GM21390 (cell line): ENCODE results near the gene CHCHD6.

Source experiments
- ATAC-seq: cut with Tn5 transposase; IDR thresholded peaks from one replicate; pipeline ENCODE4 v1.9.1; 2021; ENCODE audit not compliant: unreplicated experiment

Gene CHCHD6

DNA sequence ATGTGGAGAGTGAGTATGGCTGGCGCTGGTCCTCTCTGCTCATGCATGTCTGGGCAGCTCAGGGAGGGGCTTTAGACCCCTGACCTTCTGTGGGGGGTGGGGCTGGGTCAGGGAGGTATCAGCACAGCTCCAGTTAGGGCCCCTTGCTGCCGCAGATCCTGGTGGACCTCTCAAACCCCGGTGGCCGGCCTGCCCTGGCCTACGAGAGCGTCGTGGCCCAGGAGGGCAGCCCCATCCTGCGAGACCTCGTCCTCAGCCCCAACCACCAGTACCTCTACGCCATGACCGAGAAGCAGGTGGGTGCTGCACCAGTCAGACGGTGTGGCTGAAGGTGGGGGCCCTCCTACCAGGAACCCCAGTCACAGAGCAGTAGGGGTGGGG, 299.1 kb downstream of the CHCHD6 start:
- no peak for ATAC-seq

DNA sequence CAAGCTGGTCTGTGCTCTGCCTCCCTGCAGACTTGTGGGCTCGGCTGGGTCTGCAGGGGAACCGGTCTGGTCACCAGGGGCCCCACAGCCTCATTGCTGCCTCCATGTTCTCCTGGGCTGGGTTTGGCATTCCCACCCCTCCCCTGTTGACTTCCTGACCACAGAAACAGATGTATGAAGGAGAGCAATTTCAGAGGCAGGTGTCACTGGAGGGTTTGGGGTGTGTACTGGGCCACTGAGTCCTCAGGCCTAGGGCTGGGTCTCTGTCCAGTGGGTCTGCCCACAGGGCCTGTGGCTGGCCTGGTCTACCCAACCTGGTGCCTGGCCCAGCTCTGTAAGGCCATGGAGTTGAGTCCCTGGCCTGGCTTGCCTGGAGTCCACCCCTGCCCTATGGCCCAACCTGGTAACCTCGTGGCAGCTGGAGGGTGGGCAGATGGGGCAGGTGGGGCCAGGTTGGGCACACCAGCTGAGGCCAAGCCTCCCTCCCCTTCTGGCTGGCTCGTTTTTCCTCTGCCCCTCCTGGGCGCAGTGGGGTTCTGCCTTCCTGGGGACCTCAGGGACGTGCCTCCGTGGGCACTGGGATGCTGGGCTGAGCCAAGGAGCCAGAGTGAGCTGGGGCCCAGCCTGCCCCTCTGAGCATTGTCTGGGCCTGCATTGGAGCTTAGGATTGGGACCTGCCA, 299.7 kb downstream of the CHCHD6 start:
- no peak for ATAC-seq

DNA sequence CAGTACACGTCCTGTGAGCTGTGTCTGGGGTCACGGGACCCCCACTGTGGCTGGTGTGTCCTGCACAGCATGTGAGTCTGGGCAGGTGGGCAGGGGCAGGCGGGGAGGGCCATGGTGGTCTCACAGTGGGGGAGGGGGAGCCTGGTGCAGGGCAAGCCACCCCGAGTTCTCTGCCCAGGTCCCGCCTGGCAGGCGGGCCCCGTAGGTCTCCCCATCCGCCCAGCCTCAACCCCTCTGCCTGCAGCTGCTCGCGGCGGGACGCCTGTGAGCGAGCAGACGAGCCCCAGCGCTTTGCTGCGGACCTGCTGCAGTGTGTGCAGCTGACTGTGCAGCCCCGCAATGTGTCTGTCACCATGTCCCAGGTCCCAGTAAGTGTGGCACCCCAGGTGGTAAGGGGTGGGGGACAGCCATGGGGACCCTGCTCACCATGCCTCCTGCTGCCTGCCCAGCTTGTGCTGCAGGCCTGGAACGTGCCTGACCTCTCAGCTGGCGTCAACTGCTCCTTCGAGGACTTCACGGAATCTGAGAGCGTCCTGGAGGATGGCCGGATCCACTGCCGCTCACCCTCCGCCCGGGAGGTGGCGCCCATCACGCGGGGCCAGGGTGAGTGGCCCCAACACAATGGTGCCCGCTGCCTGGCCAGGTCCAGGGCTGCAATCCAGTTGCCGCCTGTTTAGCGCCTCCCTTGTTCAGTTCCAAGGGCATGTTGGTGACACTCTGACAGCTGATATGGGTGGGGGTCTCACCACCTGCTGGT, 300.8 kb downstream of the CHCHD6 start:
- no peak for ATAC-seq

DNA sequence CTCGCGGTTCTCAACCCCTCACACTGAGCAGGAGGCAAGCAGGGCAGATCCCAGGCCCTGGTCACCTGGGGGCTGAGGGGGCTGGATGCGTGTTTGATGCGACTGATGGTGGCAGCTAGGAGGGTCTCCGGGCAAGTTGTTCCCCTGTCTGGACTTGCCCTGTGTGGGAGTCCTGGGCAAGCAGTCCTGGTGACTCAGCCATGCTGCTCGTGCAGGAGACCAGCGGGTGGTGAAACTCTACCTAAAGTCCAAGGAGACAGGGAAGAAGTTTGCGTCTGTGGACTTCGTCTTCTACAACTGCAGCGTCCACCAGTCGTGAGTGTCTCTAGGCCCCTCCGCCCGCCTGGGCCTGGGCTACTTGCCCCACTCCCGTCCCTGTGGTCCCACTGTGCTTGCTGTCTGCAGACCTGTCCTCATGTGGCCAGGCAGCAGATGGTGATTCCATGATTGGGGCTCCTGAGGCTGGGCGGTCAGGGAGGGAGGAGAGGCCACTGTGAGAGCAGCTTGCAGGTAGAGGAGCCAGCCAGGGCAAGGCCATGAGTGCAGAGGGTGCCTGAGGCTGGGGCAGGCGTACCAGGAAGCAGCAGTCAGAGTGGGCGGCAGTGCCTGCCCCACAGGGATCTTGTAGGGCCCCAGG, 301.9 kb downstream of the CHCHD6 start:
- ATAC-seq, result no peak

DNA sequence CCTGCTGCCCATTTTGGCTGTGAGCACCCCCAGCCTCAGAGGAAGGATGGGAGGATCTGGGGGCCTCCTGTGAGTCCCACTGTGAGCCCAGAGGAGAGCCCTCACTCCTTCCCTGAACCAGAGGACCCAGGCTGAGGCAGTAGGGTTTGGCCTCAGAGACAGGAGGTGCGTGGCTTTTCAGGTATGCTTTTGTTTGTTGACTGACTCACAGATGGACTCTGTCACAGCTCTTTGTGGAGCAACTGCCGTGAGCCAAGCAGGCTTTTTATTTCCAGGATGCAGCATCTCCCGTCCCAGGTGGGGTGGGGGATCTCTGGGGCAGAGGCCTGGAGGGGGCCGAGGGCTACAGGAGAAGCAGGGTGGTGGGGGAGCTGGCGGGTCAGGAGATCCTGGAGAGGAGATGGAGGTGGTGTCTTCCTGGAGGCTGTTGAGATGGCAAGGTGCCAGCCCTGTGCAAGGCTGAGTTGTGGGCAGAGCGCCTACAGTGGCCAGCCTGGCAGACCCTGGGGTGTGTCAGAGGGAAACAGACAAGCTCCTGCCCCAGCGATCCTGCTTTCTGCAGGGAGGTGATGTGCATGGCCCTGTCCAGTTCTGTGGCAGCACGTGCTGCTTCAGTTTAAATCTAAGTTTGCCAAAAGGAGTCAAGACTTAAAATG, 302.9 kb downstream of the CHCHD6 start:
- no peak for ATAC-seq

DNA sequence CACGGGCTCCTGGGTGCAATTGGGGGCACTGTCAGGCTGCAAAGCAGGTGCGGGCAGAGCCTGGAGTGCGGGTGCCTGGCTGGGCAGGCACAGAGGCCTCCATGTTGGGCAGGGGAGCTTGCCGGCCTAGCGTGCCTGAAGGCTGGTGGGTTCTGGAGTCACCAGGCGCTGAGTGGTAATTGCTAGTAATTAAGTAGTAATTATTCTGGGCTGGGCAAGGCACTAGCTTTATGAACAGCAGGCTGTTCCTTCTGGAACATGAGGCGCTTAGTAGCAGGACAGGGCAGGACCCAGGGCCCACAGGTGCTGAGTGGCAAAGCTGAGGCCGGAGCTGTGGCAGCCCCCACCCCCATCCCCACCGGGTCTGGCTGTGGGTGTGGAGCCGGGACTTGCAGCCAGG, 304.2 kb downstream of the CHCHD6 start:
- ATAC-seq, result no peak

DNA sequence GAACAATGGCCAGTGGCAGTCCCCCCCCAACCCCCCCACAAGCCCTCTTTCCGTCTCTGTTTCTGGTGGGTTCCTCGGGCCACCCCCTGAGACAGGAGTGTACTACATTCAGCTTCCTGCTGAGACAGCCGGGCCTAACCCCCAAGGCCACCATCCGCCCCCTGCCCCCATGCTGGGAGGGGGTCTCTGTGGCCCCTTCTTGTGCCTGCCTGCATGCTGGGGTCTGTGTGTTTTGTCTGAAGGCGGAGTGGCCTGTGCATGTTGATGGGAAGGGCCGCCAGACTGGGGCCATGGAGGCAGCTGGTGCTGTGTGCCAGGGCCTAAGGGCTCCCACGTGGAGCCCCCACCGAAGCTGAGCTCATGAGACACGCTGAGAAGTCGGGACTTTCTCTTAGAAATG, 305.5 kb downstream of the CHCHD6 start:
- ATAC-seq, result no peak
